ENCODE measurements around the gene PCDHGC4.

The PCDHGC4 gene

GRCh38 chr5:141490271-141490670, 5.4 kb downstream of the PCDHGC4 start:
- no peak for DNase-seq (ENCODE audit: low read depth in 1 of 2, low spot score in 1 of 2)

DNA sequence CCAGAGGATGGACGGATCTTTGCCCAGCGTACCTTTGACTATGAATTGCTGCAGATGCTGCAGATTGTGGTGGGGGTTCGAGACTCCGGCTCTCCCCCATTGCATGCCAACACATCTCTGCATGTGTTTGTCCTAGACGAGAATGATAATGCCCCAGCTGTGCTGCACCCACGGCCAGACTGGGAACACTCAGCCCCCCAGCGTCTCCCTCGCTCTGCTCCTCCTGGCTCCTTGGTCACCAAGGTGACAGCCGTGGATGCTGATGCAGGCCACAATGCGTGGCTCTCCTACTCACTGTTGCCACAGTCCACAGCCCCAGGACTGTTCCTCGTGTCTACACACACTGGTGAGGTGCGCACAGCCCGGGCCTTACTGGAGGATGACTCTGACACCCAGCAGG, 5.9 kb downstream of the PCDHGC4 start:
- no peak for DNase-seq (ENCODE audit: low read depth in 1 of 2, low spot score in 1 of 2)

DNA sequence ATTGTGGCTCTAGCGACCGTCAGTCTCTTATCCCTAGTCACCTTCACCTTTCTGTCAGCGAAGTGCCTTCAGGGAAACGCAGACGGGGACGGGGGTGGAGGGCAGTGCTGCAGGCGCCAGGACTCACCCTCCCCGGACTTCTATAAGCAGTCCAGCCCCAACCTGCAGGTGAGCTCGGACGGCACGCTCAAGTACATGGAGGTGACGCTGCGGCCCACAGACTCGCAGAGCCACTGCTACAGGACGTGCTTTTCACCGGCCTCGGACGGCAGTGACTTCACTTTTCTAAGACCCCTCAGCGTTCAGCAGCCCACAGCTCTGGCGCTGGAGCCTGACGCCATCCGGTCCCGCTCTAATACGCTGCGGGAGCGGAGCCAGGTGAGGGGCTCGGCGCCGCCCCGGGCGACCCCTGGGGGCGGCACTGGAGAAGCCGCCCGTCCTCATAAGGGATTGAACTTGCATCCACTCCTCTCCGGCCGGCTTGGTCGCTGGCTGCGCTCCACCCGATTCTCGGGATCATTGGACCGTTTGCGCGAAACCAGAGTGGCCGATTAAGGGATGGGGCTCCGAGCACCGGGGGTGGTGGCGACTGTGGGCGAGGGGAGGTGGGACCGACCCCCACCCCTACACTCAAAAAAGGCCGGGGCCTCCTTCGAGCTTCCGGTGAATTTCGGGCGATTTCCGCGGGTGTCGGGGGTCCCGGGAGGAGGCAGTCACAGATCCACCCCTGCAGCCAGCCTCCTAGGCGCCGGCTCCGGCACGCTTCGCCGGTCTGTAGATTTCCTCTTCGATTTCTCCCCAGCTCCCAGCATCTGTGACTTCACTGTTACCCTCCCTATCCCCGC, 6.7 kb downstream of the PCDHGC4 start:
- DNase-seq (ENCODE audit: low read depth in 1 of 2, low spot score in 1 of 2), result no peak

- DNase-seq (ENCODE audit: low read depth in 1 of 2, low spot score in 1 of 2), result no peak
Measured at GRCh38 chr5:141492168-141492885, 7.5 kb downstream of the PCDHGC4 start.

DNA sequence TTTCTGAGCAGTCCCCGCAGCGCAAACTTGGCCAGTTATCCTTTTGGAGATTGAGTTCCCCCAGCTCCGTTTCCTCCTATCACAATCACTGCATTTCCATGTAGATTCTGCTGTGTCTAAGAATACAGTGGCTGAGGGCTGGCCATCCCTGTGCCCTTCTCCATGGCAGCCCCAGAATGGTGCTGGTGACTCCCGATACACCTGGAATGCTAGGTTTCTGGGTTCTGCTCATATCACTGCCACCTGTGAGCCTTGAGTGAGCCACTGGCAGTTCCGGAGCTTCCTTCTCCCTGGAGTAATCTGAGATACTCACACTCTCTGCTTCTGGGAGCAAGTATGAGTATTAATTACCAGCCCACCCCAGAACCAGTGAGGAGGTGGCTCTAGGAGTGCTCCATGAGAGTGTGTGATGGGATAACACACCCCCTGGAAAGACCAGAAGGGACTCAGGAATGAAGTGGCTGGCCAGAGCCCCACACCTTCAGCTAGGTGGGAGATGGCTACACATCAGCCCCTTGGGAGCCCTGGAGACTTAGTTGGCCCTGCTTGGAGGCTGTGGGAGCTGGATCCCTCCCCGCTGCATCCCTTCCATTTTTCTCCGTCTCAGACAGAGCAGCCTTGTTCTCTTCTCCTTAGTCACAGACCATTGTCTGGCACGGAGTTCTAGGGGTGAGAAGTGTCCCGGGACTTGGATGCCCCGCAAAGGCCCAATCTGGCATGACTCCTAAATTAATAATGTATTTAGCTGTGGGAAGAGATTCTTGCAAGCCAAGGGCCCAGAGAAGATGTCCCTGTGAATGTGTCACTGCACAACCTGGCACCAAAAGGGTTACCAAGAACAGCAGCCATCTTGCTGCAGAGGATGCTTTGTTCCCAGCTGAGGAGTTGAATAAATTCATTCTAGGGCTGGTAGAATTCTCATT, 8.9 kb downstream of the PCDHGC4 start:
- DNase-seq (ENCODE audit: low read depth in 1 of 2, low spot score in 1 of 2), result no peak

GRCh38 chr5:141494761-141495452, 10.1 kb downstream of the PCDHGC4 start:
- DNase-seq (ENCODE audit: low read depth in 1 of 2, low spot score in 1 of 2), result no peak

- DNase-seq (ENCODE audit: low read depth in 1 of 2, low spot score in 1 of 2), result no peak
Measured at GRCh38 chr5:141495453-141495811, 10.6 kb downstream of the PCDHGC4 start.

GRCh38 chr5:141496038-141496437, 11.2 kb downstream of the PCDHGC4 start:
- no peak for DNase-seq (ENCODE audit: low read depth in 1 of 2, low spot score in 1 of 2)

- no peak for DNase-seq (ENCODE audit: low read depth in 1 of 2, low spot score in 1 of 2)
Measured at GRCh38 chr5:141501761-141502160, 16.9 kb downstream of the PCDHGC4 start.

DNA sequence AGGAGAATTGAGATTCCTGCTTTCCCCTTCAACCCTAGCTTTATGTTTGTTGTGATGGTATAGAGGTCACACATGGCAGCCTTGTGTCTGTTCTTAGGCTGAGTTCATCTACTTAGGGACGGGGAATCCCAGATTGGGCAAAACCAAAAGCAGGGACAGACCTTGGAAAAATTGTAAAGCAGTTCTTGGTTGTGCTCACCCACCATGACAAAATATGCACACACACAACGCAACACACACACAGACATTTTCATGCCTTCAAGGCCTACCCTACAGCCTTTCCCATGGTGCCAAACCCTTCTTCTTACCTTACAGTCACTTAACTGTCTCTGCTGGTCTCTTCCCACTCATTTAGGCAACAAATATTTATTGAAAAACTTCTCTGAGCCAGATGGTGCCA, 18.9 kb downstream of the PCDHGC4 start:
- DNase-seq (ENCODE audit: low read depth in 1 of 2, low spot score in 1 of 2), result no peak

DNA sequence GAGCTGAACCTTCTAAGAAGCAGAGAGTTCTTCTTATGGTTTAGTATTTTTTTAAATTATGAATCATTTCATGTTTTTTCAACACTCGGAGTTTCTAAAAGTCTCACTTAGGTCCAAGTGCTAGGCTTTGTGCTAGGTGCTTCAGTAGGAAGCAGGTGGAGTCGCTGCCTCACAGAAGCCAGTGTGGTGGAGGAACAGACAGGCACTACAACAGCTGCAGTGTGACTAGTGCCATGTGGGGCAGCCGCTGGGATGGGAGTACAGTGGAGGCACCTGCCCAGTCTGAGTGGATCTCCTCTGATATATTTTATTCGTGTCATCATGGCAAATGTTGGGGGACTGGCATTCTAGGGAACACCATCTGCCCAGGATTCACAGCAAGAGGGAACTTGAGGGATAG, 19.4 kb downstream of the PCDHGC4 start:
- no peak for DNase-seq (ENCODE audit: low read depth in 1 of 2, low spot score in 1 of 2)

GRCh38 chr5:141506381-141507155, 21.7 kb downstream of the PCDHGC4 start:
- no peak for DNase-seq (ENCODE audit: low read depth in 1 of 2, low spot score in 1 of 2)

DNA sequence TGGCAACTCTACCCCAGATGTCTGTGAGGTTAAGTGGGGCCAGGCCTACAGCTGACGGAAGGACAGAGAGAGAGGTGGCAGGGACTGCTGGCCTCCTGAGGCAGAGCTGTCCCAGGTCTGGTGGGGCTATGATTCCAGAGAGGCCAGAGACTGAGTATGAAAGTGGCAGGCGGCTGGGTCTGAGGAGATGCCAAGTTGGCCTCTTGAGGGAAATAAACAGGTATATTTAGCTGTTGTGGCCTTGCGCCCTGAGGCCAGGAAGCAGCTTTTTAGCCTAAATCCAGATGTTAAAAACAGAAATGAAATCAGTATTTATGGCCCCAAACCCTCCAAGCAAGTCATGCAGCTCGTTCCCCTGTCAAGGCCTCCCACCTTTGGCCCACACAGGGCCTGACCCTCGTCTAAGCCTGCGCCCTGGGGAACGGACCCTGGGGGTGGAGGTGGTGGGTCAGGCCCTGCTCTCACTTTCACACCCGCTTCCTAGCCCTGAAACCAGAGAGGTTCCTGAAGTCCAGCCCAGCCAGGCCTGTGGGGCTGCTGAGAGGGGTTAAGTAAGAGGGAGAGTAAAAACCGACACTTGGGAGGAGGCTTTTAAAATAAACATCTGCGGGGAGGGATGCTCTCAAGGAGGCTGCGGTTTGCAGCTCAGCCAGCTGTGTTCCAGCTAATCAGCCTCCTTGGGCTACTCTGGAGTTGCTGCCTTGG, 22.7 kb downstream of the PCDHGC4 start:
- DNase-seq (ENCODE audit: low read depth in 1 of 2, low spot score in 1 of 2), result no peak

- DNase-seq (ENCODE audit: low read depth in 1 of 2, low spot score in 1 of 2), result no peak
Measured at GRCh38 chr5:141508440-141508797, 23.6 kb downstream of the PCDHGC4 start.

DNA sequence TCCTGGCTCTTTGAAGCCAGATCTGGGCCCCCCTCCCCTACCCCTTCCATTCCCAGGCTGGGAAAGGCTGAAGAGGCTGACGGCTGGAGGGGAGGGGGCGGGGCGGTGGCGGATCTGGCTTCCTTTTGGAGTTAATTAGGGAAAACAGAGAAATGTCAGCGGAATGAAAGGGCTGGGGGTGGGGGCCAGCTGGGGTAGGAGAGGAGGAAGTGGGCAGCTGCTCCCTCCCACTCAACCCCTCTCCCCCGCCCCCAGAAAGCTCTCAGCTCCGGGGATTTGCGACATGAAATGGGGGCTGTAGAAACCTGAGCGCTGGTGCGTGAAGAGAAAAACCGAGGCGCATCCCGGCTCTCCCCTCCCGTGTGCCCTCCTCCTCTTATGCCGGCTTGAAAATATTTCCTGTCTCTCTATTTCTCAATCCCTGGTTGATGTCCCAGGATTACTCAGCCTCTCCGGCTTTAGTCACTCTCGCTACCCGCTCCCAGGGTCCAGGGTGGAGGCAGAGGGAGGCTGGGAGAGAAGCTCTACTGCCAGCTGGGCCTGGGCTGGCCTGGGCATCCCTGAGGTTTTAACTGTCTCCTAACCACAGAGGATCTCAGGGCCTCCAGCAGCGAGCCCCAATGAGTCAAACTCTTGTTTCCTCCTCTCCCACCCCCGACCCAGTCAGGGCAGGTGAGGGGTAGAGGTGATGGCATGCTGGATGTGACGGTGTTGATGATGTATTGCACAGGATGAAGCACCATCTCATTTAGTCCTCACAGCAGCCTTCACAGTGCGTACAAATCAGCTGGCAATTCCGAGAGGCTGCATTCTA, 24.2 kb downstream of the PCDHGC4 start:
- DNase-seq (ENCODE audit: low read depth in 1 of 2, low spot score in 1 of 2), result no peak

DNA sequence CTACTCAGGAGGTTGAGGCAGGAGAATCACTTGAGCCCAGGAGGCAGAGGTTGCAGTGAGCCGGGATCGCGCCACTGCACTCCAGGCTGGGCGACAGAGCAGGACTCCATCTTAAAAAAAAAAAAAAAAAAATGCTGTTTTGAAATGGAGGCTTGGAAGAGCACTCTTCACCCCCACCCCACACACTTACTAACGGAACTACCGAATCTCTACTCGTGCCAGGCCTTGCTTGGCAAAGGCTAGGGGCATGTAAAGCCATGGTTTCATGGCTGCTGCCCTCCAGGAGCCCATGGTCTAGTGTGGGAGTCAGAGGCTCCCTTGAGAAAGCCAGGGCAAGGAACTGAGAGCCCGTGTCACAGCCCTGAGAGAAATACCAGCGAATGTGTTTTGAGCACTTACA, 25.3 kb downstream of the PCDHGC4 start:
- no peak for DNase-seq (ENCODE audit: low read depth in 1 of 2, low spot score in 1 of 2)

DNA sequence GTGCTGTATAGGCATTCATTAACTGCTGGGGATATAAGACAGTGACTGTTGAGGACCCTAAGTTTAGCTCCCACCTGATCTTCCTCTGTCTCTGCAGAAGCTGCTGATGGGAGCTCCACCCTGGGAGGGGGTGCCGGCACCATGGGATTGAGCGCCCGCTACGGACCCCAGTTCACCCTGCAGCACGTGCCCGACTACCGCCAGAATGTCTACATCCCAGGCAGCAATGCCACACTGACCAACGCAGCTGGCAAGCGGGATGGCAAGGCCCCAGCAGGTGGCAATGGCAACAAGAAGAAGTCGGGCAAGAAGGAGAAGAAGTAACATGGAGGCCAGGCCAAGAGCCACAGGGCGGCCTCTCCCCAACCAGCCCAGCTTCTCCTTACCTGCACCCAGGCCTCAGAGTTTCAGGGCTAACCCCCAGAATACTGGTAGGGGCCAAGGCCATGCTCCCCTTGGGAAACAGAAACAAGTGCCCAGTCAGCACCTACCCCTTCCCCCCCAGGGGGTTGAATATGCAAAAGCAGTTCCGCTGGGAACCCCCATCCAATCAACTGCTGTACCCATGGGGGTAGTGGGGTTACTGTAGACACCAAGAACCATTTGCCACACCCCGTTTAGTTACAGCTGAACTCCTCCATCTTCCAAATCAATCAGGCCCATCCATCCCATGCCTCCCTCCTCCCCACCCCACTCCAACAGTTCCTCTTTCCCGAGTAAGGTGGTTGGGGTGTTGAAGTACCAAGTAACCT, 26.2 kb downstream of the PCDHGC4 start:
- DNase-seq (ENCODE audit: low read depth in 1 of 2, low spot score in 1 of 2), result no peak

GRCh38 chr5:141511771-141512325, 27.0 kb downstream of the PCDHGC4 start:
- DNase-seq (ENCODE audit: low read depth in 1 of 2, low spot score in 1 of 2), result no peak
